Stimulated activated CD8-positive, alpha-beta memory T cell treated with anti-CD3 and anti-CD28 coated beads, Interleukin-7, amount 100 ng/mL, for 4 hours (primary cell): Measurements from ENCODE around the gene FTCDNL1.
A peak's percentile ranks its signal among the peaks of the same experiment; 100 is the strongest.

Experiments
- DNase-seq, 2 donors: peaks; one replicate each; pipeline ENCODE4 v3.0.0-alpha.2; 2020; ENCODE audit warnings: low read depth in 2 of 2

FTCDNL1 gene

GRCh38 chr2:199742884-199743283 is 108.1 kb downstream of the FTCDNL1 start:
- no peak for DNase-seq

GRCh38 chr2:199740111-199740428 is 110.9 kb downstream of the FTCDNL1 start:
- DNase-seq: no peak

GRCh38 chr2:199739413-199740110 is 111.4 kb downstream of the FTCDNL1 start:
- peak; percentile 18 to 24 for DNase-seq

- no peak for DNase-seq
These were observed 112.1 kb downstream of the FTCDNL1 start for GRCh38 chr2:199738727-199739412.

GRCh38 chr2:199734651-199735050 is 116.3 kb downstream of the FTCDNL1 start:
- DNase-seq: no peak

GRCh38 chr2:199734011-199734410 is 117.0 kb downstream of the FTCDNL1 start:
- DNase-seq: no peak

GRCh38 chr2:199727801-199728200 is 123.2 kb downstream of the FTCDNL1 start:
- no peak for DNase-seq

- no peak for DNase-seq
These were observed 123.7 kb downstream of the FTCDNL1 start for GRCh38 chr2:199727306-199727705.

- no peak for DNase-seq
These were observed 132.9 kb downstream of the FTCDNL1 start for GRCh38 chr2:199718074-199718473.

- no peak for DNase-seq
These were observed 133.4 kb downstream of the FTCDNL1 start for GRCh38 chr2:199717587-199717907.

GRCh38 chr2:199716807-199717586 is 134.0 kb downstream of the FTCDNL1 start:
- DNase-seq: no peak

GRCh38 chr2:199713746-199714145 is 137.2 kb downstream of the FTCDNL1 start:
- no peak for DNase-seq

GRCh38 chr2:199710551-199710950 is 140.4 kb downstream of the FTCDNL1 start:
- DNase-seq: no peak
